GM23248 (cell line): ENCODE results near the gene SFT2D2.

Source experiments
- EZH2 ChIP-seq: fragments of 200-600 bp; sonication (generic); IDR thresholded peaks from 2 replicates; pipeline ENCODE4 v1.6.1; 2018; ENCODE audit warnings: antibody characterized with exemption, mild to moderate bottlenecking; ENCODE audit not compliant: insufficient read depth, poor library complexity, severe bottlenecking
- EZH2phosphoT487 ChIP-seq: fragments of 200-600 bp; sonication (generic); IDR thresholded peaks from 2 replicates; pipeline ENCODE4 v1.6.1; 2018; ENCODE audit warnings: antibody characterized with exemption, moderate library complexity, mild to moderate bottlenecking, low read depth; ENCODE audit not compliant: insufficient read depth

DNA sequence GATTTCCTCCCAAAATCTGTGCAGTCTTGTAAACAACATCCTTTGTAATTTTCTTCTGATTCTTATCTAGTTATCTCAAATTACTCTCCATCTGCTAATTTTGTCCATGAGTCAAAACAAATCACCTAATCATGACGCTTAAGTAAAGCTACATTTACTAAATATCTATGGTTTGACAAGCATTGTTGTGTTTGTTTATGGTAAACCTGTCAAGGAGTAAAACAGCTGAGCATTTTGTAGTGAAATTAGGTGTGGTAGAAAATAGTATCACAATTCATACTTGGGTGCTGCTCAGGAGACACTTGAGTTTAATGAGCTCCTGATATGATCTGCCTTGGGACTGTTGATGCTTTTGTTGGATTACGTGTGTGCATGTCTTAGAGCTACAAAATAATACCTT, 35.4 kb upstream of the SFT2D2 start:
- no peak for TF ChIP-seq EZH2
- TF ChIP-seq EZH2phosphoT487: no peak
